GM19397 (cell line): ENCODE results near the gene TIFAB.

Experiments
- ATAC-seq: cut with Tn5 transposase; IDR thresholded peaks from one replicate; pipeline ENCODE4 v1.9.1; 2021; ENCODE audit warnings: mild to moderate bottlenecking, moderate library complexity; ENCODE audit not compliant: unreplicated experiment

The TIFAB gene

DNA sequence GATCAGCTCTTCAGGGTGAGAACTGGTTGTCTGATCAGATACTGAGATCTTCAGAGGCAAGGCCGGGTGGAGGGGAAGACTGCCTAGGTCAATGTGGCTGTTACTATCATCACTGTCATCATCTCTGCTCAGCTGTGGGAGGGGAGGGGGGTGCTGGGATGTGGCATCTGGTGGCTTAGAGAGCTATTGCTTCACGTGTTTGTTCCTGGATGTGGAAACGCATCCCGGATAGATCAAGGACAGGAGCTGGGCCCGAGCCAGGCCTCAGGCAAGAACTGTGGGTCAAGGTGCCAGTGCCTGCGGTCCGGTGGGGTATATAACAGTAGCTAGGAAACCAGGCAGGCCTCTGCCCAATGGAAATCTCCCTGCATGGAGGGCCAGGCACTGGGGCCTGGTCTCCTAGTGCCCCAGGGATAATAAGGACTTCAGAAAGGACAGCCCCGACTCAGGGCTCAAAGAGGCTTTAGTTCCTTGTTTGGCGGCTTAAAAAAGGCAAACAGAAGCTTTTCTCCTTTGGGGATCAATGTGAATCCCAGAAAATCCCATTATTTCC is 30.3 kb upstream of the TIFAB start:
- ATAC-seq, result no peak

DNA sequence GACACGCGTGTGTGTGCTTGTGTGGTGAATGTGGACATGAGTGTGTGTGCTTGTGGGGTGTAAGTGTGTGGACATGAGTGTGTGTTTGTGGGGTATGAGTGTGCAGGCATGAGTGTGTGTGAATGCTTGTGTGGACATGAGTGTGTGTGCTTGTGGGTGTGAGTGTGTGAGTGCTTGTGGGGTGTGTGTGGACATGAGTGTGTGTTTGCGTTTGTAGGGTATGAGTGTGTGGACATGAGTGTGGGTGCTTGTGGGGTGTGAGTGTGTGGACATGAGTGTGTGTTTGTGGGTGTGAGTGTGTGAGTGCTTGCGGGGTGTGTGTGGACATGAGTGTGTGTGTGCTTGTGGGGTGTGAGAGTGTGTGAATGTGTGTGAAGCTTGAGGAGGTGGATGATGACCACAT is 29.8 kb upstream of the TIFAB start:
- no peak for ATAC-seq

DNA sequence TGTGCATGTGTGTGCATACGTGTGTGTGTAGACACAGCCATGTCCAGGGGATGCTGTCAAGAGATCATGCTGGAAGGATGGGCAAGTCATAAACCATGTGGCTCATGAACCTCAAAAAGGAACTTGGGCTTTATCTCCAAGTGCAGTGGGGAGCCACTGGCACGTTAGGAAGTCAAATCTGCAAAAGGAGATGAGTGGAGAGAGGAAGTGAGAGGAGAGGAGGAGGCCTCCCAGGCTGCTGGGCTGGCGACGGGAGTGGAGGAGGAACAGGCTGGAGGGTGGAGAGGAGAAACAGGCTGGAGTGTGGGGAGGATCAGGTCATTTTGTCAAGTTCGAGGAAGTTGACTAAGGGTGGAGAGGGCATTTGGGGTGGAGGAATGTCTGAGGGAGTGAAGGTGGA is 29.2 kb upstream of the TIFAB start:
- ATAC-seq, result no peak

DNA sequence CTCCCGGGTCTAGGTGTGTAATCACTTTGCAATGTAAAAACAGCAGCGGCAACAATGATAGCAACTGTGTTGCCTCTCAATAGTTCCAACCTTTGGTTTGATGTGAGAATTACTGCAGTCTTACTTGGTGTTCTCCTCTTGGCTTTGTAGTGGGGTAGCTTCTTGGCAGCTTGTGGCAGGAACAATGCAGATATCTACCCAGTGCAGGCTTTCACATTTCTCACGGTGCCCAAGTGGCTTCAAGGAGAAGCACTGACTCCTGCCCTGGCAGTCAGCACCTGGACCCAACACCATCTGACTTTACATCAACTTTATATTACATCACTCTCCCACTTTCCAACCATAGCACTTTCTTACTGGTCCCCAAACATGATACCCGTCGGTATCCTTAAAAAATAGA is 28.4 kb upstream of the TIFAB start:
- ATAC-seq, result no peak

DNA sequence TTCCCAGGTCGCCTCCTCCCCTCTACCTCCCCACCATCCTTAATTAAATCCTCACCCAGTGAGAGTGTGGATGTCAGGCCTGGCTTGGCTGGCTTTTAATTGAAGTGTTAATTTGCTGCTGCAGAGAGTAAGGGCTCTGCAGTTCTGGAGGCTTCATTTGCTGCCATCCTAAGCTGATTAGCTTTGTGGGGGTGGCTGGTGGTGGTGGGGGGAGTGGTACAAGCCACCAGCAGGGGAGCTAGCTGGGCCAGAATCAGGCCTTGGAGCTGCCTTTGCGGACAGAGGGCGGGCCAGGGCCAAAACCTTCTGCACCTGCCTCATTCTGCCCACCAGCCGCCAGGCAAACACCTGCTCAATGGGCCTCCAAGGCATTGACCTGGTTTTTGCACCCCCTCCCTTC is 26.8 kb upstream of the TIFAB start:
- no peak for ATAC-seq

DNA sequence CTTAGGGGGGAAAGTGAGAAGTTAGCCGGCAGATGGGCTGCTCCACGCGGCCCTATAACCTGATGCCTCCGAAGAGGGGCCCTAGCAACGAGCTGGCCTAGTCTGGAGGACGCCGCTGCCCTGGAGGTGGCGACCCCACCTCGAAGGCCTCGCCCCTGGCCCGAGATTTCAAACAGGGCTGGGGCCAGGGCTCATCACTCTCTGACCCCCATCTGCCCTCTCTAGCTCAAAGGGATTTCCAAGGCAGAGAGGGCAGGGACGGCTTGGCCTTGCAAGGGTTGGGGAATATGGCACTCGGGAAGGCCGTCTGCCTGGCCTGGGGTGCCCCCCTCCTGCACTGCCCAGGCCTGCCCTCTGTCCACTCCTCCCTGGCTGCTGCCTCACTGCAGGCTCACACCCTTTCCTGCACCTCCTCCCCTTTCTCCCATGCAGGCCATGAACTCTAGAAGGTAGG is 25.5 kb upstream of the TIFAB start:
- ATAC-seq, result no peak

DNA sequence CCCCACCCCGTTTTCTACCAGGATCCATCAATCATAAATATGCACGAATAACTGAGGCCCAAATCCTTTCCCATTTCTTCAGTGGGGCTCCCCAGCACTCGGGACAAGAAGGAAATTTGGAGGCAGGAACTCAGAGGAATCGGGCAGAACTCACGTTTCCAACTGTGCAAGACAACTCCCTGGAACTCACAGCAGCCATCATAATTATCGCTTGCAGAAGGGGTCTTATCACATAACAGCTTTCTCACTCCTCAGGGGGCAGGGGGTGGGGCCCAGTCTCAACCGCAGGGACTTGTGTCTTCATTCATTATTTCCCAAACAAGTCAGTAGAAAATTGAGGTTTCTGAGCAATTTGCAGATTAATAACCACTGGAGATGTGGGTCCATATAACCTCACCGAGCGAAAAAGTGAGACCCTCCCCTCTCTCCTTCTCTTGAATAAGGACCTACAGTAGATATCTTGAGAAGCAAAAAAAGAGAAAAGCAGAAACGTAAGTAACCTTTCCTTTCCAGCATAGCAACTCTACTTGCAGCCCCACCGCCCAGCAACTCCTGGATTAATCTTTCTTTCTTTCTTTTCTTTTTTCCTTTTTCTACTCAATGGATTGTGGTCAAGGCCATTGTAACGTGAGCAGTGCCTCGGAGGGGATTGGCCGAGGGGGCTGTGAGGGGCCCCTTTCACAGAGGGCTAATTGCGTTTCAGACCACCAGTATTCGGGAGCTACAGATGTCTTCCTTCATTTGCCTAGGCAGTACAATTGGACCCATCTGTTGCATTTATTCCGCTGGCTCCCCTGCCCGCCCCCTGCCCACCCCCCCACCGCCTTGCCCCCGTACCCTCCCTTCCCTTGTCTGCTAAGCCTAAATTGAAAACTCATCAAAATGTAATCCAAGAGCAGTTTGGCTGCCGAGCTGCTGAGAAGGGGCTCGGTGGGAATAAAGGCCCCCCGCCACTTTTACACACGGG is 24.7 kb upstream of the TIFAB start:
- ATAC-seq, result no peak

DNA sequence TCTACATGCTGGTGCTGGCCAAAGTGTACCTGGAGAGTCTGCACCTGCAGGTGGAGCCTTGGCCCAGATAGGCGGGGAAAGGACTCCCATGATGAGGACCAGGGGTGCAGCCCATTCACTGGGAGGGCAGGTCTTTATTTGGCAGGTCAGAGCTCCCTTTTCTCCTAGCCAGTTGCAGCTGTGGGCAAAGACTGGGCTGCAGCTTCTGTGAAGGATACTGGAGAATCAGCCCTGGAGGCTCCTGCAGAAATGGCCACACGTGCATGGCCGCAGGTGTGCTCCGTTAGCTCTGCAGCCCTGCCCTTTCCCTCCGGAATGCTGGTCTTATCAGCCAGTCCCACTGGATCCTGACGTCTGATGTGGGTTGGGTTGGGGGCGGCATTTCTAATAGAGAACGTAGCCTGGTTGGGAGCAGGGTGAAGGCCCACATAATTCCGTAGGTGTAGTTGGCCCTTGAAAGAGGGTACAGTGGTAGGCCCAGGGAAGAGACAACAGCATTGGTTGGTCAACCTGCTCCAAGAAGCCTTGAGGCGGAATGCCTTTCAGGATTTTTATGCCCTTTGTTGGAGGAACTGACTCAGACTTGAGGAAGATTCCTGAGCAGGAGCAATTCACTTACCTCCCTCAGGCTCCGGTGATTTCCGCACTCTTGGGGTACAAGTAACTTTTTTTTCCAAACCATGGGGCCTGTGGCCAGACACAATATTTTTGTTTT is 22.0 kb upstream of the TIFAB start:
- no peak for ATAC-seq

DNA sequence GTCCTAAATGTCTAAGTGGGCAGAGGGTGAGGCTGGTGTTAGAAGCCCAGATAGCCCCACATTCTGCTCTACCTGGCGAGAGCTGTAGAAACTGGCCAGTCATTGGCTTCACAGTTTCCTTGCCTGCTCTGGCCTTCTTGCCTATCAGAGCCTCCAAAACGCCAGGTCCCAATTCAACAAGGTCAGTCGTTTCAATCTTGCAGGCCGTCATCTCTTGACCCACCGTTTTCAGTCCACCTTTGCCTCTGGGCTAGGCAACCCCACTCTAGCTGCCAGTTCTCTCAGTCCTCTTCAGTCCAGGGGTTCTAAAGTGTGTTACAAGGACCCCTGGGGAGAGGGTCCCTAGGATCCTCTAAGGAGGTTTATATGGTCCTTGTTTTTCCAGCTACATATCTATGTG is 20.0 kb upstream of the TIFAB start:
- no peak for ATAC-seq

DNA sequence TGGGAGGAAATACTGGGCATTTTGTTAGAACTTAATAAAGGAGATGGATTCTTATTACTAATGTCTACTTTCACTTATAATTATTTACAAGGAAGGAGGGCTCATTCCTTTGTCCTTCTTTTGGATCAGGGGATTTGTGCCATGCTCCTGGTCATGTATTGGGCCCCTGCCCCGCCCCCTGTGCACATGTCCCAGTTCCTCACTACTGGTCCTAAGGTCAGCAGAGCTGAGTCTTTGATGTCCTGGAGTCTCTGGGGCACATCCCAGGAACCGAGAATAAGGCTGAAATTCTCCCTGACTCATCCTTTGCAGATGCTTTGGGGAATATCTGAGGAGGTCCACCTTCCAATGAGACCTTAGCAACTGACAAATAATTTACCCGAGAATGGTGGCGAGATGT is 19.6 kb upstream of the TIFAB start:
- no peak for ATAC-seq

DNA sequence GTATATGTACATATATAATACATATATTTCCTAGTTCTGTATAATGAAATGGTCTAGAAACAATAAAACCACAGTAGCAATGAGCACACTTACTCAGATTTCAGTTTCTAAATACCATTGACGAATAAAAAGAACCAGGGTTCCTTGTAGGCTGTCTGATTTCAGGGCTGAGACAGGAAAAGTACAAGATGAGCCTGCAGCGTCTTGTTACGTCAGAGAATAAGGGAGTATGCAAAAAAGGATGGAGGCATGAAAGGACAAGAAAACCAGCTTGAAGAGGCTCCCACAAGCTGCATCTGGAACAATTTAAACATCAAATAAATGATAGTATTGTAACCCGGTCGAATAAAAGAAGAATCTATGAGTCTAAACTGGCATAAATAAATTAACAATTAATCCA is 17.8 kb upstream of the TIFAB start:
- no peak for ATAC-seq

DNA sequence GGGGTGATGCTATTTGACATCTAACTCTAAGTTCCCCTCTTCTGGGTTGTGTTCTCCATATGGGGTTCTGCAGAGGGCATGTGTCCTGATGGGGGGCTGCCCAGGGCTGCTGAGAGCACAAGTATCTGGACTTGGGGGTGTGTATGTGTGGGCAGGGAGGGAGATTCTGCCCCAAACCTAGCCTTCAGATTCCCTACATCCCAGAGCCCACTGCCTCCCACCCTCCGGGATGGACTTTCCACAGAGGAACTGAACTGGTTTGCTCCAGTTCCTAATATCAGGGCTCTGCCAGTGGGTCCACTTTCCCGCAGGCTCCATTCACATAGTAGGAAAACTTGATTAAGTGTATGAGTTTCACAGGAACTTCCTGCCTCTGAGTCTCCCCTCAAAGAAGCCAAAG is 16.4 kb upstream of the TIFAB start:
- ATAC-seq, result no peak

DNA sequence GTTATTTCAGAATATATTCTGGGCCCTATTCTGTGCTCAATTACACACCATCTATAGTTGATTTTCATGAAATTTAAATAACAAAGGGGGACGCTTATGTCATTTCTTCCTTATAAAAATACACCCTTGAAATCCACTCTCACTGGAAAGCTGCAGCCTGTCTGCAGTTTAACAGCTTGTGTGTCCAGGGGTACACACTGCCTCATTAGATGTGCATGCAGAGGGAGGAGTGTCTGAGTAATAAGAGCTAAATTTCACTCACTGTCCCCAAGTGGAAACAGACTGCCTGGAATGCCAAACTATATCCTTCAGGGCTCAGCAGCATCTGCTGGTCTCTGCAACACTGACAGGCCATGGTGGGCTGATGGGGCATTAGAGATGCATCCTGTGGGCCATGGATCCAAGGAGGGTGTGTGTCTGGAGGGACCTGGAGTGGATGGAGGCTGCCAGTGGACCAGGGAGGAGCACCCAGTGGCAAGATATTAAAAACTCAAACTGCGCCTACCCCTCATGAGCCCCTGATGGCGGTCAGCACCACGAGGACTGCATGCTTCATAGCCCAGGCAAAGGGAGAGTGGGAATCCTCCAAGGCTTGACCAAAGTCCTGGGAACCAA is 15.8 kb upstream of the TIFAB start:
- ATAC-seq, result no peak

DNA sequence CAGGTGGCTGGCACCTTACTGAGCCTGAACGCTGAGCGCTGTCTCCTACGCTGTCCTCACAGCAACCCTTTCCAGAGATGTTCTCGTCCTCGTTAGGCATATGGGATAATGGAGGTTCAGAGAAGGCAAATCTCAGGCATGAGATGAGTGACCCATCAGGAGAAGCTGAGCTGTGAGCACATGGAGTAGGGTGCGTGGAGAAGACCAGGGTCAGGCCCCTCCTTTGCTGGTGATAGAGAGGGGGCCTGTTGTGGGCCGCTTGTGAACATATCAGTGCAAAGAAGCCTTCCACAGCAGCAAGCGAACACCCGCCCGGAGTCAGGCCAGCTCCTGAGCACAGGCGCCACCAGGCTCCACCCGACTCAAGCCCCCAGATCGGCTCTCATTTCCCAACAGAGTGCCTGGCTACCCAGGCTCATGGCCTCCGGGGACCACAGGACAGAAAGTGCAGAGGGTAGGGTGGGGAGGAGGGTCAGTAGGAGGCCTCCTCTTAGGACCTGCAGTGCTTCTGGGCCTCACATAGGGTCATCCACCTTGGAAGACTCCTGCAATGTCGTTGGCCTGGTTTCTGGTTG is 15.0 kb upstream of the TIFAB start:
- no peak for ATAC-seq

DNA sequence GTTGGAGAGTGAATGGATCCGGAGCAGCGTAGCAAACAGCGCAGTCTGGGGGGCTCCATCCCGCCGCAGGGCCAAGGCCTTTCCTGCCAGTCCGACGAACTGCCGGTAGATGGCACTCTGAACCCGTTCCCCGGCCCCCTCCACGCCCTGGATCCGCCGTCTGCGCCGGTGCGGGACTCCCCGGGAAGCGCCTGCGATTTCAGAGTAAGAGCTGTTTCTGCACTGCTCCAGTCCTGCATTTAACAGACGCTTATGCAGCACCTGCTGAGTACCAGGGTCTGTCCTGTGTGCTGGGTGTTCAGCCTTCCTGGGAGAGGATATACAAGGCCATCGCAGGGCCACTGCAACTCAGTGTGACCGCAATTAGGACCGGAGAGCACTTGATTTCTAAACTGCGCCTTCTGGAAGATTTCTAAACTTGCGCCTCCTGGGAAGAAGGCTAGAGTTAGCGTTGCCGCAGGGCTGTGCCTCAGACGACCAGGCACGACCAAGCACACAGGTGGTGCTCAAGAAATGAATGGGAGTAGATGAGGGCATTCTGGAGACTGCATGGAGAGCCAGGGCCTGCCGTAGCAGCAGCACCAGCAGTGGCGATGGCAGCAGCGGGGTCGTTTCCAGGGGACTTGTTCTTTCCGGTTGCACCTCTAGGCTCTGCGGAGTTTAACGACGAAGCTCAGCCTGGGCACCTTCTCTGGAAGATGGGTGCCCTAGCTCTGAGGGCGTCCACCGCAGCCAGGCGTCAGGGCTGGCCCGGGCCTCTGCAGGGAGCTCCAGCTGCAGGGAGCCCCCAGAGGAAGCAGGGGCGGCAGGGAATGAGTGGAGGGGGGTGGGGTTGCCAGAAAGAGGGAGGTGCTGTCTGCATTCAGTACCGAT is 14.3 kb upstream of the TIFAB start:
- peak; percentile 79 for ATAC-seq

DNA sequence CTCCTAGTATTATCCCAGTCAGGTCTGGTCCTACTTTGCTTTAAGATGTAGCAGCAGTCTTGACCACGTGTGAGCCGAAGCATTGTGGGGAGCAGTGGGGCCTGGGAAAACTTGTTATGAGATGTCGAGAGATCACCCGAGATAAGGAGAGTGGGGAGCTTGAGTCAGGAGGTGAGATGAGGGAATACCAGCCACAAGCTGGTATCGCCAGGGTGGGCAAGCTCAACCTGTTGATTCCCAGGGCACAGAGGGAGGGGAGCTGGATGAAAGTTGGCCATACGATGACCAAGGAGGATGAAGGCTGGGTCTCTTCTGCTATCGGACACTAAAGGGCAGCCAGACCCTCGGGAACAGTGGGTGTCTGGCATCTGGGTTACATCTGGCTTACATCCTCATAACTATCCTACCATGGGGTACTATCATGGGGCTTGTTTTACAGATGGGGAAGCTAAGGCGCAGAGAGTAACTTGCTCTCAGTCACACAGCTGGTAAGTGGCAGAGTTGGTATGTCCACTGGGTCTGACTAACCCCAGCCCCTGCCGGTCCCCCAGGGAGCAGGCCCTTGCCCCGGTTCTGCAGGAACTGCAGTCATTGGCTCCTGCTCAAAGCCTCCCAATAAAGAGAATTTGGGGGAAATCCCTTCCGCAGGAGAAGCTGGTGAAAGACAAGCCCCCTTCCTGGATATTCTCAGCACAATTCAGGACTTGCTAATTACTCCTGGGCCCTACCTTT is 13.4 kb upstream of the TIFAB start:
- ATAC-seq, result no peak

DNA sequence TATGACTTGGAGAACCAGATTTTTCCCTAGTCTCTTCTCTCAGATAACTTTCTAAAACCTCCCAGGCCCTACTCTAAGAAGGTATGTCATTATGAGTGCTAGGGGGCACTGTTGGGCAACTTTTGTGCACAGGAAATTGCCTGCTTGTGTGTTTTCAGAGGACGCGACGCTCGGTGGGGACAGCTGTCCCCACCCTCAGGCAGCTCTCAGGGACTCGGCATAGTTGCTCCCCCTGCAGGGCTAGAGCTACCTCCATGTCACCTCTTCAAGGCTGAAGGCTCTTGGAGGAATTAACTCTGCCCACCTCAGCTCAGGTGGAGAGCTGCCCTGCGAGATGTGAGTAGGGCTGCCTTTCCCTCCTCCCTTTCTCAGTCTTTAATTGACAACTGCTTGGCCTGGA is 10.2 kb upstream of the TIFAB start:
- ATAC-seq, result no peak

DNA sequence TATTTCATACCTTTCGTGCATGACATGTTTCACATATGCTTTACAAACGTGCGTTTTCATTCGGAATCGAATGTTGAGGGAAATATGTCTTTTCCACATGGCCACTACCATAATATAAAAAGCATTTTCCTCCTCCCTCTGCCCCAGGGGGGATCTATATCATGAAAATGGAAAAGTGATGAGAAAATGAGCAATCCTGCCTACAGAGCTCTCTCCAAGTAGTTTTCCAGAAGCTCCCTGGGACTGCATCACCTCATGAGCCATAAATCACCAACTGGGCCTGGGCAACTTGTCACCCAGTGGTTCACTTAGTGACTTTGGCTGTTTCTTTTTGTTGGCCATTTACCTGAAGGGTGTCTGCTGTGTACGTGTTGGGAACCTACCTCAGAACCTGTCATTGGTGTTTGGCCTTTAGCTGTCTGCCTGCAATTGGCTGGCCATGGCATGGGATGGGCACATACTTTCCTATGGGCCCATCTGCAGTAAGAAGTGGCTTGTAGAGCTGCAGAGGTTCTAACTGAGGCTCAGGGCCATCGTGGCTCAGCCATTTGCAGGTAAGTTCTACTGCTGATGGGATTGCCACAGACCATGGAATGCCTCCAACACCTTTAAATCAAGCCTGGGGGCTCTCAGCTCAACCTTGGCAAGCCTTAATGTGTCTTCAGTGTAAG is 9.5 kb upstream of the TIFAB start:
- ATAC-seq, result no peak
